Prostate gland (tissue), 2 donors: ENCODE measurements around the gene PRR5. TPM values are rescaled to one million over a fixed set of nuclear protein-coding genes. Genes with fewer than 3 reads are reported as not detected.

Experiments
- DNase-seq: peaks from one replicate; pipeline ENCODE4 v3.0.0-alpha.2; 2019; ENCODE audit warnings: low spot score
- H3K27ac ChIP-seq, 2 donors: fragments of 200-600 bp; sonication (generic); 2 replicates each; pipeline ENCODE4 v1.5.1; 2017 to 2019
- H3K27me3 ChIP-seq: fragments of 200-600 bp; sonication (generic); replicated peaks from 2 replicates; pipeline ENCODE4 v1.5.1; 2019; ENCODE audit not compliant: insufficient read depth
- H3K36me3 ChIP-seq, 2 donors: fragments of 200-600 bp; sonication (generic); 1 replicate in 1 of 2; 2 replicates in 1 of 2; pipeline versions ENCODE4 v1.5.1 to v1.8.1; 2017 to 2019
- H3K4me1 ChIP-seq: fragments of 200-600 bp; sonication (generic); replicated peaks from 2 replicates; pipeline ENCODE4 v1.5.1; 2019
- H3K4me3 ChIP-seq, 2 donors: fragments of 200-600 bp; sonication (generic); 2 replicates each; pipeline ENCODE4 v1.5.1; 2017 to 2019
- H3K9me3 ChIP-seq: fragments of 200-600 bp; sonication (generic); 2 replicates; pipeline ENCODE4 v1.5.1; 2017
- CTCF ChIP-seq, 4 experiments: fragments of 200-600 bp in 2 of 4; fragments of 450-650 bp in 2 of 4; sonication (generic) in 2 of 4; IDR thresholded peaks; 1 replicate in 3 of 4; 2 replicates in 1 of 4; pipeline ENCODE4 v1.5.1; 2016 to 2019; ENCODE audit warnings: antibody characterized with exemption in 4 of 4, mild to moderate bottlenecking in 2 of 4, moderate library complexity in 2 of 4
- POLR2A ChIP-seq: fragments of 450-650 bp; IDR thresholded peaks from one replicate; pipeline ENCODE4 v1.6.1; 2016; ENCODE audit warnings: antibody characterized with exemption, mild to moderate bottlenecking
- POLR2AphosphoS5 ChIP-seq: sonication (generic); formaldehyde crosslinking; IDR thresholded peaks from one replicate; pipeline ENCODE4 v1.6.1; 2017; ENCODE audit warnings: antibody characterized with exemption
- WGBS: methylation state at CpG from one replicate; pipeline ENCODE4 v1.1.5; 2018; 5-methylcytosine and 5-hydroxymethylcytosine counted together
- intact Hi-C: fragments of 100-400 bp; cut with DNase I; formaldehyde crosslinking; loops from one replicate; pipeline ENCODE4 v1.14.2; 2022
- total RNA-seq, 2 donors: library from RNA; depleted of rRNA; stranded (reverse); fragments of >200 nt; gene quantifications; one replicate each; pipeline ENCODE4 v1.1.0, GENCODE V29; 2016

The PRR5 gene
- total RNA-seq, 2 donors from 2014 or later, result 47.8 to 56.5 TPM

DNA sequence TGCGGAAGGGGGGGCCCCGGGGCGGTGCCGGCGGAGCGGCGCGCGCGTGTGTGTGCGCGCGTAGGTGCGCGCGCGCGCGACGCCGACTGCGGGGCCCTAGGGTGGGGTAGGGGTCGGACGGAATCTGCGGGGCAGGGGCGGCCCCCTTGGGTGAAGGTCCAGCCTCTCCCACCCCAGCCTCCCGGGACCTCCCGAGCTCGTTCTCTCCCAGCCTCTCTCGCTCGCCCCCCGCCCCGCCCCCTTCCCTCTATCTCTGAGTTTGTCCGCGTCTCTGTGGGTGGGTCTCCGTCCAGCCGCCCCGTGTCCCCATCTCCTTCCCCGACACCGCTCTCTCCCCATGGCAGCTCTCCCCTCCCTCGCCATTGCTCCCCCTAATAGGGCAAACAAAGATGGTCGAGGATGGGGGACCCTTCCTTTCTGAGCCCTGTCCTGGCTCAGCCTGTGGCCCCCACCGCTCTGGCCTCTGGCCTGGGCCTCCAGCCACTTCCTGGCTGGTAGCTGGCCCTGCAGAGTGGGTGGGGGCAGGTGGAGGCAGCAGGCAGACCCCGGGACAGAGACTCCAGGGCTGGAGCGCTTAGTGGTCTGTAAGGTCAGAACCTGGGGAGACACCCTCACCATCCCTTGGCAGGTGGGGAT lies 33.0 kb upstream of the PRR5 start:
- H3K27me3 ChIP-seq, result no peaks in the 10 kb centered on the region
- H3K4me1 ChIP-seq, result no peaks in the 10 kb centered on the region
- H3K36me3 ChIP-seq, result no peaks in the 10 kb centered on the region
- peak overlapping the region; percentile 80 to 86 for H3K27ac ChIP-seq
- H3K9me3 ChIP-seq, result no peaks in the 10 kb centered on the region
- intact Hi-C loops, result no loop called here
- 3% methylated on average over 40 of the region's 45 CpGs for WGBS
- H3K4me3 ChIP-seq, result peak overlapping the region; percentile 58 to 67
- TF ChIP-seq POLR2A (no peak), CTCF (IDR thresholded peaks at IDR 0.05) (no peak), POLR2AphosphoS5 (no peak)
- no peak for DNase-seq

GRCh38 chr22:44669561-44669976 lies 32.4 kb upstream of the PRR5 start:
- intact Hi-C loops, result no loop called here
- WGBS, result 68% methylated on average over 9 of the region's 9 CpGs
- Histone ChIP-seq H3K27ac (no peak overlapping the region), H3K27me3 (no peaks in the 10 kb centered on the region), H3K4me1 (no peaks in the 10 kb centered on the region), H3K36me3 (no peaks in the 10 kb centered on the region), H3K9me3 (no peaks in the 10 kb centered on the region), H3K4me3 (peak overlapping the region; percentile 58 to 67)
- DNase-seq, result no peak
- no peak for TF ChIP-seq POLR2A
- no peak for TF ChIP-seq POLR2AphosphoS5
- no peak for TF ChIP-seq CTCF (IDR thresholded peaks at IDR 0.05)

DNA sequence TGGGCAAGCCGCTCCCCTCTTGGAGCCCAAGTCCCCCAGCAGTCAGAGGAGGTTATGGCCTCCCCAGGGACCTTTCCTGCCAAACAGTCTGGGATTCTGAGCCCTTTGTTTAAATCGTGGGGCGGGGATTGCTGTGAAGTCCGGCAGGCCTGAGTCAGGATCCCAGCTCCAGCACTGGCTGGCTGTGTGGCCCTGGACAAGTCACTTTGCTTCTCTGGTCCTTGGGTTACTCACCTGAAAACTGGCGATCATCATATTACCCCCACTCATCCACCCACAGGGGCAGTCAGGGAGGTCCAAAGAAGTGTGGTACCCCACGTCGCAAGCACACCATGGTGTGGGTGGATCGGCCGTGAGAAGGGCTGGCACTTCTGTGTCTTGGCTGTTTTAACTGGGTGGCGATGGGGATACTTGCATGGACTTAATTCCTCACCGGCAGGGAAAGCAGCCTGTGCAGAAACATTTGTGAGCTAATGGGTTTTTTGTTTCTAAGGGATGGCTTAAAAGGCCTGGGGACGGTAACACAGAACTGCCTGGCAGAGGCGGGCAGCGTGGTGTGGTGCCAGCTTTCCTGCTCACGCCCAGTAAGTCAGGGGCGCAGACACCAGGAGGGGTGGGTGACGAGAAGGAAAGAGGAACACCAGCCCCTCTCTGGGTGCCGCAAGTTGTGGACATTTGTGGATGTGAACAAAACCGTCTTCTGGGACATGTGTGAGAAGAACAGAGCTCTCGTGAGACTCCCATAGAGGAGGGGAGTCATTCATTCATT lies 31.6 kb upstream of the PRR5 start:
- H3K36me3 ChIP-seq, result no peaks in the 10 kb centered on the region
- no peak overlapping the region for H3K4me3 ChIP-seq
- no peak for DNase-seq
- H3K4me1 ChIP-seq, result no peaks in the 10 kb centered on the region
- no peaks in the 10 kb centered on the region for H3K9me3 ChIP-seq
- H3K27me3 ChIP-seq, result no peaks in the 10 kb centered on the region
- H3K27ac ChIP-seq, result no peak overlapping the region
- WGBS, result 75% methylated on average over 20 of the region's 20 CpGs
- TF ChIP-seq POLR2A, result no peak
- TF ChIP-seq POLR2AphosphoS5, result no peak
- TF ChIP-seq CTCF (IDR thresholded peaks at IDR 0.05), result no peak
- intact Hi-C loops, result no loop called here

DNA sequence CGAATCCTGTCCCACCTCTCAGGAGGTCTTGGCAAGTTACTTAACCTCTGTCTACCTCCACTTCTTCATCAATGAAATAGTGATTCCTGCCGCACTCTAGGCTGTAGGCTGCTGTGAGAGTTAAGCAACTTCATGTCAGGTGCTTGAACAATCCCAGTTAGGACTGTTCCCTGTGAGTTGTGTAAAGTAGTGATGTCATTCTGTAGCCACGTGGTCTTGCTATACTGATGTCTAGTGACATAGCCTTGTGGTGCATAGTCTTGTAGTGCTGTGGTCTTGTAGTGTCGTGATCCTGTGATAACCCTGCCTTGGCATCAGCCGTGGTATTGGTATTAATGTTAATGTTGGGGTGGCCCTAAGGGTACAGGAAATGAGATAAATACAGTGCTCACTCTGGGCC lies 30.3 kb upstream of the PRR5 start:
- intact Hi-C loops, result no loop called here
- DNase-seq, result no peak
- WGBS, result 78% methylated on average over 5 of the region's 5 CpGs

More for the DNA sequence above, 30.3 kb upstream of the PRR5 start:
- Histone ChIP-seq H3K9me3 (no peaks in the 10 kb centered on the region), H3K4me1 (no peaks in the 10 kb centered on the region), H3K4me3 (no peak overlapping the region), H3K36me3 (no peaks in the 10 kb centered on the region), H3K27ac (no peak overlapping the region), H3K27me3 (no peaks in the 10 kb centered on the region)
- TF ChIP-seq CTCF (IDR thresholded peaks at IDR 0.05) (no peak), POLR2AphosphoS5 (no peak), POLR2A (no peak)
